ENCODE data around the gene ASTN2. TPM values are rescaled to one million over a fixed set of nuclear protein-coding genes. Genes with fewer than 3 reads are reported as not detected.

Gene ASTN2
- total and polyA plus RNA-seq, 2 donors (not counting 3 experiments of a cell fraction or from before 2014, with no cell fraction given): 1.0 to 1.9 TPM

DNA sequence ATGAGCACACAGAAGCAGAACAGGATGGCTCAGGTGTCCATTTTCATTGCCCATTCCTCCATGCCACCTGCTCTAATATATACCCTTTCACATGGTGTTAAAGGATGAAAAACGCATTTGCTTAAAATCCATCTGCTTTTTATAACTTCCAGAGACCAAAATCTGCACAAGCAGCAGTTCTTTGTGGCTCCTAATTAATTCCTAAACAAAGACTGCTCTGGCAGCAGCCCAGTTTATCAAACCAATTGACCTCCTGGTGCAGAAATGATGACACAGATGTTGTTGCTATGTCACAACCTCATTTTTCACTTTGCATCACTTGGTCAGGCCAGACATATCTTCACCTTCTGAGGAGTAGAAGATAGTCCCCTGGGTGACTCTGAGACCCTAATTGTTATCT is 141.2 kb downstream of the ASTN2 start:
- Histone ChIP-seq H3K36me3 (ENCODE audit: control insufficient read depth in 2 of 2, extremely low read depth in 1 of 2, insufficient read depth in 2 of 2, low read length in 2 of 2) (no peaks in the 10 kb centered on the region), H3K27me3 (ENCODE audit: control insufficient read depth in 2 of 2, insufficient read depth in 2 of 2, low read length in 2 of 2) (no peaks in the 10 kb centered on the region), H3K4me3 (replicated peaks in 1 of 3; ENCODE audit: insufficient read depth in 1 of 3, low read depth in 1 of 3, low read length in 3 of 3) (no peak overlapping the region), H4K20me1 (replicated peaks; ENCODE audit: control insufficient read depth, extremely low read depth, insufficient read depth, low read length) (no peaks in the 10 kb centered on the region), H3K9ac (replicated peaks; ENCODE audit: extremely low read depth, insufficient read depth, low read length) (no peak overlapping the region), H2AFZ (ENCODE audit: low read depth, low read length) (no peak overlapping the region), H3K4me2 (ENCODE audit: insufficient read depth, low read length) (no peak overlapping the region), H3K27ac (ENCODE audit: insufficient read depth, low read depth, low read length) (no peak overlapping the region), H3K9me3 (replicated peaks; ENCODE audit: control insufficient read depth, insufficient read depth, low read length) (peaks cover 5% of the 10 kb centered on the region), H3K4me1 (ENCODE audit: control insufficient read depth, extremely low read depth, insufficient read depth, low read length) (no peaks in the 10 kb centered on the region), H3K9me1 (replicated peaks; ENCODE audit: control insufficient read depth, extremely low read depth, insufficient read depth, low read length) (no peaks in the 10 kb centered on the region), H3K79me2 (ENCODE audit: control insufficient read depth, insufficient read depth, low read length) (no peaks in the 10 kb centered on the region)
- POLR2A ChIA-PET: no interaction called here
- no TSS peak for BruUV-seq (replicated peaks)
- CTCF ChIA-PET: no interaction called here
- DNase-seq (ENCODE audit: low read depth, low spot score) (no peak), FAIRE-seq (no peak)
- intact Hi-C loops (cut with micrococcal nuclease) (no loop called here), dilution Hi-C loops (cut with MboI; ENCODE audit: extremely low pct_ligation_motif_present, low sequenced_read_pairs) (no loop called here)
- TF ChIP-seq EZH2 (IDR thresholded peaks at IDR 0.05; ENCODE audit: borderline replicate concordance, low read depth, low read length, severe bottlenecking) (no peak), MYC (IDR thresholded peaks at IDR 0.05; ENCODE audit: low read depth, low read length) (no peak), GATA2 (IDR thresholded peaks at IDR 0.05; ENCODE audit: insufficient read depth, insufficient read length, low read depth, low read length) (no peak), POLR2A (IDR thresholded peaks at IDR 0.05; ENCODE audit: low read depth, low read length) (no peak), FOS (IDR thresholded peaks at IDR 0.05; ENCODE audit: borderline replicate concordance, insufficient read depth, low read length) (no peak), JUN (IDR thresholded peaks at IDR 0.05; ENCODE audit: borderline replicate concordance, insufficient read depth, insufficient read length, low read depth) (no peak), MAX (IDR thresholded peaks at IDR 0.05; ENCODE audit: insufficient read depth, insufficient read length) (no peak), POLR2AphosphoS5 (IDR thresholded peaks at IDR 0.05; ENCODE audit: insufficient read depth, low read depth, low read length) (no peak)
- TF ChIP-seq, protein P1, sequence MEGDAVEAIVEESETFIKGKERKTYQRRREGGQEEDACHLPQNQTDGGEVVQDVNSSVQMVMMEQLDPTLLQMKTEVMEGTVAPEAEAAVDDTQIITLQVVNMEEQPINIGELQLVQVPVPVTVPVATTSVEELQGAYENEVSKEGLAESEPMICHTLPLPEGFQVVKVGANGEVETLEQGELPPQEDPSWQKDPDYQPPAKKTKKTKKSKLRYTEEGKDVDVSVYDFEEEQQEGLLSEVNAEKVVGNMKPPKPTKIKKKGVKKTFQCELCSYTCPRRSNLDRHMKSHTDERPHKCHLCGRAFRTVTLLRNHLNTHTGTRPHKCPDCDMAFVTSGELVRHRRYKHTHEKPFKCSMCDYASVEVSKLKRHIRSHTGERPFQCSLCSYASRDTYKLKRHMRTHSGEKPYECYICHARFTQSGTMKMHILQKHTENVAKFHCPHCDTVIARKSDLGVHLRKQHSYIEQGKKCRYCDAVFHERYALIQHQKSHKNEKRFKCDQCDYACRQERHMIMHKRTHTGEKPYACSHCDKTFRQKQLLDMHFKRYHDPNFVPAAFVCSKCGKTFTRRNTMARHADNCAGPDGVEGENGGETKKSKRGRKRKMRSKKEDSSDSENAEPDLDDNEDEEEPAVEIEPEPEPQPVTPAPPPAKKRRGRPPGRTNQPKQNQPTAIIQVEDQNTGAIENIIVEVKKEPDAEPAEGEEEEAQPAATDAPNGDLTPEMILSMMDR (IDR thresholded peaks at IDR 0.05; ENCODE audit: extremely low read depth in 1 of 2, insufficient read depth in 1 of 2, low read depth in 1 of 2, low read length in 2 of 2): no peak

Data from endothelial cell of umbilical vein (primary cell).